Vagina (tissue), 2 donors: ENCODE measurements around the gene IKZF3.

Experiments
- POLR2A ChIP-seq, 2 donors: fragments of 450-650 bp; IDR thresholded peaks; one replicate each; pipeline ENCODE4 v1.6.1; 2017; ENCODE audit warnings: antibody characterized with exemption in 2 of 2, mild to moderate bottlenecking in 2 of 2, moderate library complexity in 2 of 2
- TF ChIP-seq, protein P1 (sequence below), 3 experiments: fragments of 450-650 bp in 2 of 3; fragments of 200-600 bp in 1 of 3; sonication (generic) in 1 of 3; IDR thresholded peaks; one replicate each; pipeline ENCODE4 v1.5.1; 2017 to 2019; ENCODE audit warnings: antibody characterized with exemption in 3 of 3, mild to moderate bottlenecking in 2 of 3, moderate library complexity in 2 of 3

DNA sequence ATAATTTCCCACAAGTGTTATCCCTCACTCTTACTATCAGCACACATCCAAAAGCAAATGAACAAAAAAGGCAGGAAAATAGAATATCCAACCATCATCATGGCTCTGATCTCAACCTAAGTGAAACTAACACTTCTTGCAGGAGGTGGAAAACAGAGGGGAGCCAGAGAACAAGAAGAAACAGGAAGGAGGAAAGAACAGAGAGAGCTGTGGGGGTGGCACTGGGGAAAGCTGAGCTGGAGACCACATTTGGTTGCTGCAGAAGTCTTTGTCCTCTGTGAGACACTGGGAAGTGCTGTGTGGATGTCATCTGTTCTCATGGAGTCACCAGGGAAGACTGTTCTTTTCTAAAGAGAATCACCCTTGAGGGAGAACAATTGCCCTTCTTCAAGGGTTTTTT lies 91.7 kb downstream of the IKZF3 start:
- TF ChIP-seq POLR2A (IDR thresholded peaks at IDR 0.05): no peak
- TF ChIP-seq, protein P1, sequence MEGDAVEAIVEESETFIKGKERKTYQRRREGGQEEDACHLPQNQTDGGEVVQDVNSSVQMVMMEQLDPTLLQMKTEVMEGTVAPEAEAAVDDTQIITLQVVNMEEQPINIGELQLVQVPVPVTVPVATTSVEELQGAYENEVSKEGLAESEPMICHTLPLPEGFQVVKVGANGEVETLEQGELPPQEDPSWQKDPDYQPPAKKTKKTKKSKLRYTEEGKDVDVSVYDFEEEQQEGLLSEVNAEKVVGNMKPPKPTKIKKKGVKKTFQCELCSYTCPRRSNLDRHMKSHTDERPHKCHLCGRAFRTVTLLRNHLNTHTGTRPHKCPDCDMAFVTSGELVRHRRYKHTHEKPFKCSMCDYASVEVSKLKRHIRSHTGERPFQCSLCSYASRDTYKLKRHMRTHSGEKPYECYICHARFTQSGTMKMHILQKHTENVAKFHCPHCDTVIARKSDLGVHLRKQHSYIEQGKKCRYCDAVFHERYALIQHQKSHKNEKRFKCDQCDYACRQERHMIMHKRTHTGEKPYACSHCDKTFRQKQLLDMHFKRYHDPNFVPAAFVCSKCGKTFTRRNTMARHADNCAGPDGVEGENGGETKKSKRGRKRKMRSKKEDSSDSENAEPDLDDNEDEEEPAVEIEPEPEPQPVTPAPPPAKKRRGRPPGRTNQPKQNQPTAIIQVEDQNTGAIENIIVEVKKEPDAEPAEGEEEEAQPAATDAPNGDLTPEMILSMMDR (IDR thresholded peaks at IDR 0.05): no peak
